RWPE2 (cell line): ENCODE measurements around the gene RUSF1.

Source experiments
- ATAC-seq: fragments of 200-7000 bp; cut with Tn5 transposase; 3 replicates; pipeline ENCODE4 v1.9.1; 2021; ENCODE audit warnings: low read depth
- DNase-seq: peaks from one replicate; pipeline ENCODE4 v3.0.0-alpha.2; 2020; ENCODE audit warnings: low spot score
- H3K27ac ChIP-seq: fragments of 450-650 bp; 2 replicates; pipeline ENCODE4 v1.5.1; 2017; ENCODE audit warnings: mild to moderate bottlenecking; ENCODE audit not compliant: poor library complexity, severe bottlenecking
- H3K27me3 ChIP-seq: fragments of 250-450 bp; sonication (Bioruptor Pico); 2 replicates; pipeline ENCODE4 v1.5.1; 2021; ENCODE audit warnings: mild to moderate bottlenecking, moderate library complexity; ENCODE audit not compliant: insufficient read depth, poor library complexity, severe bottlenecking
- H3K36me3 ChIP-seq: fragments of 250-450 bp; sonication (Bioruptor Pico); 2 replicates; pipeline ENCODE4 v1.5.1; 2020; ENCODE audit warnings: low read depth, mild to moderate bottlenecking, moderate library complexity
- H3K4me1 ChIP-seq: fragments of 250-450 bp; sonication (Bioruptor Pico); 2 replicates; pipeline ENCODE4 v1.5.1; 2021; ENCODE audit warnings: mild to moderate bottlenecking, moderate library complexity; ENCODE audit not compliant: insufficient read depth, poor library complexity, severe bottlenecking
- H3K4me3 ChIP-seq: fragments of 250-450 bp; sonication (Bioruptor Pico); 2 replicates; pipeline ENCODE4 v1.5.1; 2021; ENCODE audit warnings: mild to moderate bottlenecking, moderate library complexity; ENCODE audit not compliant: severe bottlenecking
- H3K9me3 ChIP-seq: fragments of 250-450 bp; sonication (Bioruptor Pico); 2 replicates; pipeline ENCODE4 v1.5.1; 2021; ENCODE audit warnings: mild to moderate bottlenecking, moderate library complexity; ENCODE audit not compliant: severe bottlenecking
- TF ChIP-seq, protein P1 (sequence below): fragments of 450-650 bp; IDR thresholded peaks from one replicate; pipeline ENCODE4 v1.5.1; 2017; ENCODE audit warnings: mild to moderate bottlenecking, moderate library complexity; ENCODE audit not compliant: poor library complexity, severe bottlenecking

Gene RUSF1

DNA sequence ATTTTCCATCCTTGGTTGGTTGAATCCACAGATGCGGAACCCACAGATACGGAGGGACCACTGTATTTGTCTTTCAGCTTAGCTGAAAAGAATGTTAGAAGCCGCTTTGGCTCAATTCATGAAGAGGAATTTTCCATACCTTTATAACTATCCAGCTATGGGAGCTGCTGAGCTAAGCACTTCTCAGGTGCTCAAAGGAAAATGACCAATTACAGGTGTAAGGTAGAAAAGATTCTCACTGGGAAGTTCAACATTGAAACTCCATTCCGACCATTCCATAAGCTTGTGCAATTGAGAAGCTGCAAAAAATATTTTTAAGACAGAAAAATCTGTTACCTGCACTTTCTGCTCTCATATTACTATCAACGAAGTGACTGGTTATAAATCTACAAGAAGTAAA lies 22.2 kb upstream of the RUSF1 start:
- no peaks in the 10 kb centered on the region for H3K9me3 ChIP-seq
- TF ChIP-seq, protein P1, sequence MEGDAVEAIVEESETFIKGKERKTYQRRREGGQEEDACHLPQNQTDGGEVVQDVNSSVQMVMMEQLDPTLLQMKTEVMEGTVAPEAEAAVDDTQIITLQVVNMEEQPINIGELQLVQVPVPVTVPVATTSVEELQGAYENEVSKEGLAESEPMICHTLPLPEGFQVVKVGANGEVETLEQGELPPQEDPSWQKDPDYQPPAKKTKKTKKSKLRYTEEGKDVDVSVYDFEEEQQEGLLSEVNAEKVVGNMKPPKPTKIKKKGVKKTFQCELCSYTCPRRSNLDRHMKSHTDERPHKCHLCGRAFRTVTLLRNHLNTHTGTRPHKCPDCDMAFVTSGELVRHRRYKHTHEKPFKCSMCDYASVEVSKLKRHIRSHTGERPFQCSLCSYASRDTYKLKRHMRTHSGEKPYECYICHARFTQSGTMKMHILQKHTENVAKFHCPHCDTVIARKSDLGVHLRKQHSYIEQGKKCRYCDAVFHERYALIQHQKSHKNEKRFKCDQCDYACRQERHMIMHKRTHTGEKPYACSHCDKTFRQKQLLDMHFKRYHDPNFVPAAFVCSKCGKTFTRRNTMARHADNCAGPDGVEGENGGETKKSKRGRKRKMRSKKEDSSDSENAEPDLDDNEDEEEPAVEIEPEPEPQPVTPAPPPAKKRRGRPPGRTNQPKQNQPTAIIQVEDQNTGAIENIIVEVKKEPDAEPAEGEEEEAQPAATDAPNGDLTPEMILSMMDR, result no peak
- H3K36me3 ChIP-seq, result no peaks in the 10 kb centered on the region
- H3K4me3 ChIP-seq, result no peak overlapping the region
- H3K27me3 ChIP-seq, result peaks cover 20% of the 10 kb centered on the region
- ATAC-seq (no peak), DNase-seq (no peak)
- H3K4me1 ChIP-seq, result no peaks in the 10 kb centered on the region
- no peak overlapping the region for H3K27ac ChIP-seq

- ATAC-seq, result peak; percentile 19; the same call in 1 of the 3 replicates
- TF ChIP-seq, protein P1, result no peak
- no peak overlapping the region for H3K27ac ChIP-seq
Measured at GRCh38 chr16:31529937-31530312, 21.7 kb upstream of the RUSF1 start.

GRCh38 chr16:31529108-31529936 lies 21.1 kb upstream of the RUSF1 start:
- H3K36me3 ChIP-seq, result no peaks in the 10 kb centered on the region
- peak overlapping the region; percentile 9 for H3K4me3 ChIP-seq
- peaks cover 20% of the 10 kb centered on the region for H3K27me3 ChIP-seq
- TF ChIP-seq, protein P1, result no peak
- no peaks in the 10 kb centered on the region for H3K9me3 ChIP-seq
- H3K4me1 ChIP-seq, result no peaks in the 10 kb centered on the region
- H3K27ac ChIP-seq, result no peak overlapping the region
- DNase-seq (no peak), ATAC-seq (peak; percentile 33)

More at GRCh38 chr16:31529937-31530312, 21.7 kb upstream of the RUSF1 start:
- Histone ChIP-seq H3K4me1 (no peaks in the 10 kb centered on the region), H3K27me3 (peaks cover 20% of the 10 kb centered on the region), H3K4me3 (no peak overlapping the region), H3K36me3 (no peaks in the 10 kb centered on the region), H3K9me3 (no peaks in the 10 kb centered on the region)
- DNase-seq, result no peak

DNA sequence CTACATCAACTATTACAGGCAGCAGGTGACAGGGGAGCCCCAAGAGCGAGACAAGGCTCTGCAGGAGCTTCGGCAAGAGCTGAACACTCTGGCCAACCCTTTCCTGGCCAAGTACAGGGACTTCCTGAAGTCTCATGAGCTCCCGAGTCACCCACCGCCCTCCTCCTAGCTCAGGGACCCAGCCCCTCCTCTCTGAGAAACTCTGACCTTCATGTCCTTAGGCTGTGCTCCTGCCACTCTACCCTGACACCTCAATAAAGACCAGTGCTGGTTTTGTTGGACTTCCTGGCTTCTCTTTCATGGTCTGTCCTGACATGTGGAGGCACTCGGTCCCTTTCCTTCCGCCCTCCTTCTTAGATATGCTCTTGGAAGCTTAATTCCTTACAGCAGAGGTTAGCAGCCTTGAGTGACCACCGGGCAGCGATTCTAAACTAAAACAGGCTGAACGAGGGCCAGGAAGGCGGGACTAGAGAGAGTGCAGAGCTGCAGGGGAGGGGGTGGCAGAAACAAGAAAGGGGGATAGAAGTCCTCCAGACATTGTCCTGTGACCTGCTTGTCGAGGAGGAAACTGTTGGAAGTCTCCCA lies 20.4 kb upstream of the RUSF1 start:
- H3K27me3 ChIP-seq, result peaks cover 20% of the 10 kb centered on the region
- H3K36me3 ChIP-seq, result no peaks in the 10 kb centered on the region
- H3K27ac ChIP-seq, result no peak overlapping the region
- ATAC-seq (no peak), DNase-seq (no peak)
- TF ChIP-seq, protein P1, result no peak
- no peaks in the 10 kb centered on the region for H3K9me3 ChIP-seq
- H3K4me1 ChIP-seq, result no peaks in the 10 kb centered on the region
- H3K4me3 ChIP-seq, result no peak overlapping the region
